HG03521 (cell line): ENCODE data around the gene TMEM273.

ENCODE experiments used
- ATAC-seq: cut with Tn5 transposase; IDR thresholded peaks from one replicate; pipeline ENCODE4 v1.9.1; 2021; ENCODE audit warnings: mild to moderate bottlenecking, moderate library complexity; ENCODE audit not compliant: unreplicated experiment

Gene TMEM273

GRCh38 chr10:49187950-49188761, at the start of gene TMEM273:
Gene TMEM273 (minus strand): TSS chr10:49188391. CDS start chr10:49188336, 55 bp downstream.
- ATAC-seq, result peak; percentile 55

DNA sequence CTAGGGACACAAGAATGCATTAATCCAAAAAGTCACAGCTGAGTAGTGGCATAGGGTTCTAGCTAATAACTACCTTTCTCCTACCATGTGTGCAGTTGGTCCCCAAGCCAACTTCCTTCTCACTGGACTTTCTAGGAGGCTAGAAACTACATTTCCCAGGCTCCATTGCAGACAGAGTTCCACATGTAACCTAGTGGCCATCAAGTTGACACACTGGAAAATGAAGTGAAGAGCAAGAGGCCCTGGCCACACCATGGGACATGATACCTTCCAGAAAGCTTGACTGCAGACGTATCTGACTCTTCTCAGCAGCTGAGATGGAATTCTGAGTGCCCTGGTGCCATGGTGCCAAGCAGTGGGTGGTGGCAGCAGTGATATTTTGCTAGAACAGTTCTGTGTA, 49.8 kb upstream of the TMEM273 start:
- no peak for ATAC-seq

DNA sequence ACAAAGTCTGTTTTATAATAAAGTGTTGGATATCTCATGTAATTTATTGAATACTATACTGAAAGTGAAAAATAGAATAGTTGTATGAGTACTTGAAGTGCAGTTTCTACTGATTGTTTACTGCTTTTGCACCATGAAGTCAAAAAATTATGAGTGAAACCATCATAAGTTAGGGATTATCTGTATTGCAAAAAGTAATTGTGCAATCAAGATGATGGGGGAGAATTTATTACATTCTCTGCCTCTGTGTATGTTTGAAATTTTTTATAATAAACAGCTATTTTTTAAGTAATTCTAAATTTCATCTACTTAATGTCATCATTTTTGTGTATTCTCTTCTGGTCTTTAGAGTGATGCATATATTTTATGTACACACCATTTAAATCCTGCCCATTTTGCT, 47.2 kb upstream of the TMEM273 start:
- ATAC-seq, result no peak

- no peak for ATAC-seq
Observed at GRCh38 chr10:49231086-49231820, 43.1 kb upstream of the TMEM273 start.

- ATAC-seq, result no peak
Observed at GRCh38 chr10:49230004-49230403, 41.8 kb upstream of the TMEM273 start.

DNA sequence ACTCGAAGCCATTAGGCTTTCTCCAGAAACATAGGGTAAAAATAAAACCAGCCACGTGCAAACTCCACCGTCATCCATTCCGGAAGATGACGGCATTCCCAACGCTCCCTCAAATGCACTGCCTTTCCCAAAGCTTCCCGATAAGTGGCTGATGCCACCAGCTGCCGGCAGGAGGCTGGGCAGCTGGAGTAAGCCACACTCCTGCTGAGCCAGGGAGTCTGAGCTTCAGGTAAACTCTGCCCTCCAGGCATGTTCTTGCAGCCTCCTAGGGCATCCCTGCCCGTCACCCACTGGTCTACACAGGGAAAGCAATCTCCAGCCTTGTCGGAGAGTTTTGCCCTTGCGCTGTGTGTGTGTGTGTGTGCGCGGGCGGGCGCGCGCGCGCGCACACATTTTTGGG, 40.5 kb upstream of the TMEM273 start:
- ATAC-seq, result no peak

DNA sequence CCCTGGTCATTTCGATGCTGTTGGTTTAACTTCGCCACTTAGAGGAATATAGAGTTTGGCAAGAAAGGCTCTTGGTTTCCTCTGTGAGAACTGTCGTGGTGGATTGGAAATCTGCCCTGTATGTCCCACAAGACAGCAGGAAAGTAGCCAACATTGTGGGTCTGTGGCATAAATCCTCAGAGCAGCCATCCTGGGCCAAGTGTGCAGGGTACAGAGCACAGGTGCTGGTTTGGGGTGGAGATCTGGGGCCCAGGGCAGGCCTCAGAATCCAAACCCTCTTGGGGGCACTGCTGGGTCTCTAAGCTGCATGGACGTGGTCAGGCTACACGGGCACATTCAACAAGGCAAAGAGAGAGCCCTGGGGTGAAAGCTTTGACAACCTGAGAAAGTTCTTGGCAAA, 39.2 kb upstream of the TMEM273 start:
- no peak for ATAC-seq

DNA sequence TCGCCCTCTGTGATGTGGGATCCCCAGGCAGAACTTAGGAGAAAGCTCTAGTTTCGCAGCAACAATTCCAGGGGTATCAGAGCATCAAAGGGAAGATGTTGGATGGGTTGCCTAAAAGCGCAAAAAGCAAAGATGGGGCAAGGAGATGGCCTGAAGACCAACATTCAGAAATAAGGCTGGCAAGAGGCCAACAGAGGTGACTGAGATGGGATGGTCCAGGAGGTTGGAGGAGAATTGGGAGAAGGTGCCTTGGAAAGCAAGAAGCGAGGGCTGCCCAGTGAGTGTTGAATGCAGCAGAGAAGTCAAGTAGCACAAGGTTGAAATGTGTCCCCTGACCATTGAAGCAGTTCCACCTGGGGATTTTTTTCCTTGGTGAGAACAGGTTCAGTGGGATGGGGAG, 38.4 kb upstream of the TMEM273 start:
- ATAC-seq, result no peak

DNA sequence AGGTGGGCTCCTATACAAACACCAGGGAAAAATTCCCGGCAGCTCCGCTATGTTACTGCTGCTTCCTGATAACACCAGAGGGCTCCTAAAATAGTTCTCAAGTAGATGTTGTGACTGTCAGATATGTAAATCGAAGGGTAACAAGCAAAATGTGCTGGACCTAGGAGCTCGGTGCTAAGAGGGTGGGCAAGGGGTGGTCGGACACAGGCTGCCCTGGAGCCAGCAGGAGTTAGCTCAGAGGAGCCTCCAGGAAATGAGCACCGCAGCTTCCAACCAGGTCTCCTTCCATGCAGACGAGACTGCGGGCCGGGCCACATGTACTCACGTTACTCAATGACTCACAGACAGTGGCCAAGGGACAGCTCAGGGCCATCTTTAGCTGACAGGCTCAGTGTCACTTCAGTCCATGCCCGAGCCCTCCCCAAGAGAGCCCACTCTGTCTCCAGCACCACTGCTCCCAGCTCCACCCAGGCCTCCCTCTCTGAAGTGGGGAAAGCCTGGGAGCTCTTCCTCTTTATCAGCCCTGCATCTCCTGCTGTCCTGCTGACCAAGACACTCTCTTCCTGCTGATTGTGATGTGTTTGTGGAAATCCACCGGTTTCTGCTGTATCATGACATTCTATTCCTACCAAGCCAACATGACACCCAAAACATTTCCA, 37.2 kb upstream of the TMEM273 start:
- ATAC-seq, result no peak

DNA sequence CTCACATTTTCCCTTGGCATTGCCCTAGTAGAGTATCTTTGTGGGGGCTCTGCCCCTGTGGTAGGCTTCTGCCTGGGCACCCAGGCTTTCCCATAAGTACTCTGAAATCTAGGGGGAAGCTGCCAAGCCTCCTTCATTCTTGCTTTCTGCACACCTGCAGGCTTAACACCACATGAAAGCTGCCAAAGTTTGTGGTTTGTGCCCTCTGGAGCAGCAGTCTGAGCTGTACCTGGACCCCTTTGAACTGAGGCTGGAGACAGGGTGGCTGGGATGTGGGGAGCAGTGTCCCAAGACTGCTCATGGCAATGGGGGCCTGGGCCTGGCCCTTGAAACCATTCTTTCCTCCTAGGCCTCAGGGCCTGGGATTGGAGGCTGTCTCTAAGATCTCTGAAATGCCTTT, 35.0 kb upstream of the TMEM273 start:
- no peak for ATAC-seq

DNA sequence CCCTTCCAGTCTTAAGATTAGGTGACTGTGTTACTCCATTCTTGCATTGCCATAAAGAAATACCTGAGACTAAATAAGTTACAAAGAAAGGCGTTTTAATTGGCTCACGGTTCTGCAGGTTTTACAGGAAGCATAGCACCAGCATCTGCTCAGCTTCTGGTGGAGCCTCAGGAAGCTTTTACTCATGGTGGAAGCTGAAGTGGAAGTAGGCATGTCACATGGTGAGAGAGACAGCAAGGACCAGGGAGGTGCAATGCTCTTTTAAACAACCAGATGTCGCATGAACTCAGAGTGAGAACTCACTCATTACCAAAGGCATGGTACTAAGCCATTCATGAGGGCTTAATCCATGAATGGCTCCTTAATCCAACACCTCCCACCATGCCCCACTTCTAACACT, 34.0 kb upstream of the TMEM273 start:
- ATAC-seq, result no peak

GRCh38 chr10:49220679-49221078, 32.5 kb upstream of the TMEM273 start:
- ATAC-seq, result no peak

GRCh38 chr10:49220031-49220430, 31.8 kb upstream of the TMEM273 start:
- ATAC-seq, result no peak

DNA sequence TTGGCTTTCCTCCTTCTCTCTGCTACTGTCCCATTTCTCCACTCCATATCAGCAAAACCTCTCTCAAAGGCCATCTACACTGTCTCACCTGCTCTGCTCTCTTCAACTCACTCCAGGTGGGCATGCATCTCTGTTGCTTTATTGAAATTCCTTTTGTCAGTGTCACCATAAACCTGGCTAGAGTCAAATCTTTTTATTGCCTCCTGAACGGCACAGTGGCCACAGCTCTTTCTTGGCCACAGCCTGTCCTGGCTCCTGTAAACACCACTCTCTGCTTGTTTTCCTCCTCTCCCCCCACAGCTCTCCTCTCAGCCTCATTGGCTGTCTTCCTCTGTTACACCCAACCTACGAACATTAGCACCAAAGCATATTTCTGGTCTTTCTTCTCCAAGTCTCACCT, 31.1 kb upstream of the TMEM273 start:
- no peak for ATAC-seq

DNA sequence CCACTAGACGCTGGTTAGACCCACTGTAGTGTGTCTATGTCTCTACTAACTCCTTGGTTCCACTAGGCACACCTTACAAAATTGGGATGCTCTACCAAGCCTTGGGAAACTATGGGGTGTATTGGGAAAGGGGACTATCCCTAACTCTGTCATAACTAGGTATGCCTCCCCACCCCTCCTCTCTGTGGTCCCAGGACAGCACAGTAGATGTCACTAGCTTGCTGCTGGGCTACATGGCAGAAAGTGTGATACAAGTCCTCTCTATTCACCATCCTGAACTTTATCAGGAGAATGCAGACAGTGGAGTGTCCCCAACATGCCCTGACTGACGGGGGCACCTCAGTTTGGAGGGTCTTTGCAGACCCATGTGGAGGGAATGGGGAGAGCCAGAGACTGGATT, 30.3 kb upstream of the TMEM273 start:
- ATAC-seq, result no peak

DNA sequence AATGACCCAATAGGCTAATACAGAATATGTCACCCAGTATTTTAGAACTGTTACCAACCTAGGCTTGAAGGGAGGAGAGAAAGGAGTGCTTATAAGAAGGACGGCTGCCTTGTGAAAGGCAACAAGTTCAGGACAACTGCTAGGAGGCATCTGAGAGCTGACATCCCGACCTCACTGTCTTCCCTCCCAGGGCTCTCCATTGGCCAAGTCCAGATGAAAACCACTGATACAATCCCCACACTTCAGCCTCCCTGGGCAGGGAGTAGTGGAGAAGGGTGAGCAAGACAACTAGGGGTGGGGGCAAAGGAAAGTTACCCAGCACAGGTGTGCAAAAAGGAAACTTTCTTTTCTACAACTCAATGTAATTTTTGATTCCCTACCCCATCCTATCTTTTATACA, 29.5 kb upstream of the TMEM273 start:
- ATAC-seq, result no peak

DNA sequence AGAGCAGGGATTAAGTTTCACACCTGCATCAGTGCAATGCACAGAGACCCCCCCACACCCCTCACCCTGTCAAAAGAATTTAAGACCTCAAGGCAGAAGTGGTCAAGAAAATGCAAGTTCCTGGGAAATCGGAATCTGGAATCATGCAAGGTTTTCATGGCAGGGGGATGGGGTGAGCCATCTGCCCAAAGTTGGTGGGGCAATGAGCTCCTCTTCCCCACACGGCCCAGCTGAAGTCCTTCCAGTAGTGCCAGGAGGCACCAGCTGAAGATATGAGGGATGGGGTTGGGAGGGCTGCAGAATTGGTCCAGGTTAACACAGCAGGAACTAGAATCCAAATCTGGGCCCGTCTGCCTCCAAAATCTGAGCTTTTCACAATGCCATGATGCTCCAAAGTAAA, 25.0 kb upstream of the TMEM273 start:
- no peak for ATAC-seq

DNA sequence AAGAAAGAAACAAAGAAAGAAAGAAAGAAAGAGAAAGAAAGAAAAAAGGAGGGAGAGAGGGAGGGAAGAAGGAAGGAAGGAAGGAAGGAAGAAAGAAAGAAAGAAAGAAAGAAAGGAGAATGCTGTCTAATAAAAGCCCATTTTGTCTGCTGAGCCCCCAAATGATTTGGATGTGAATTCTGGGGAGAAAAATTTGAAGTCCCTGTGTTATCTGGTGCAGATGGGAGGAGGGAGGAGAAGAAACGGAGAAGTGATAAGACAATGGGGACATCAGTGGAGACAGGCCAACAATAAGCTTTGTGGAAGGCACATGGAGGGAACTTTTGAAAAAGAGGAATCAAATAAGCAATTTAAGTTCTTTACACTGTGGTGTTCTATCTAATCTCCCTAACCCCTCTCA, 24.6 kb upstream of the TMEM273 start:
- ATAC-seq, result no peak

- no peak for ATAC-seq
Observed at GRCh38 chr10:49212076-49212475, 23.9 kb upstream of the TMEM273 start.

DNA sequence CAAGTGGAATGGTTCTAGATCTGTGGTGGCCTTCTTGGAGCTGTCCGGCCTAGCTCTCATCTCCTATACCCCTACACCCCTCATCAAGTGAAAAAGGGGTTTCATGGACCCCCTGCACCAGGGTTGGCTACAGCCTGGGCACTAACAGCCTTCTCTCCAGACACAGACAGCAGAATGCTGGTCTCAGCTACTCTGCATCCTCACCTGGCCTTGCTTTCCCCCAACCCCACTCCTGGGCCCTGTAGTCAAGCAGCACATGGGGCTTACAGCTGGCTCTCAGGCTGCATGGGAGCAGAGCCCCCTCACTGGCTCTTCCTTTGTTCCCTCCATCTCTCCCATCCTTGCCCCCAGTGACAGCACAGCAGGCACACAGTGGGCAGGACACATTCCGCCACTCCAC, 20.8 kb upstream of the TMEM273 start:
- no peak for ATAC-seq

- ATAC-seq, result no peak
Observed at GRCh38 chr10:49207936-49208487, 19.8 kb upstream of the TMEM273 start.

- no peak for ATAC-seq
Observed at GRCh38 chr10:49207113-49207512, 18.9 kb upstream of the TMEM273 start.
